Breast epithelium (tissue), 4 donors: ENCODE results near the gene UBE2O. TPM values are rescaled to one million over a fixed set of nuclear protein-coding genes. Genes with fewer than 3 reads are reported as not detected.

ENCODE experiments used
- DNase-seq, 2 donors: peaks; one replicate each; pipeline ENCODE4 v3.0.0-alpha.2; 2019; ENCODE audit warnings: low spot score in 2 of 2
- H3K27ac ChIP-seq, 2 donors: fragments of 200-600 bp; sonication (generic) in 1 of 2; one replicate each; pipeline ENCODE4 v1.5.1; 2016 to 2019; ENCODE audit warnings: mild to moderate bottlenecking in 1 of 2
- H3K27me3 ChIP-seq, 2 donors: fragments of 200-600 bp; sonication (generic) in 1 of 2; one replicate each; pipeline versions ENCODE4 v1.5.1 to v1.6.0; 2017 to 2019; ENCODE audit warnings: control low read depth in 1 of 2, mild to moderate bottlenecking in 1 of 2
- H3K36me3 ChIP-seq: fragments of 200-600 bp; one replicate; pipeline ENCODE4 v1.5.1; 2019
- H3K4me1 ChIP-seq, 2 donors: fragments of 200-600 bp; sonication (generic); one replicate each; pipeline ENCODE4 v1.5.1; 2016 to 2019; ENCODE audit warnings: control low read depth in 1 of 2
- H3K4me3 ChIP-seq, 3 donors: fragments of 200-600 bp; sonication (generic); 1 replicate in 2 of 3; 2 replicates in 1 of 3; pipeline ENCODE4 v1.5.1; 2016 to 2019; ENCODE audit warnings: mild to moderate bottlenecking in 3 of 3, moderate library complexity in 2 of 3
- H3K9me3 ChIP-seq, 2 donors: fragments of 200-600 bp; sonication (generic) in 1 of 2; one replicate each; pipeline ENCODE4 v1.5.1; 2016 to 2019; ENCODE audit warnings: control low read depth in 1 of 2
- CTCF ChIP-seq, 3 donors: fragments of 450-650 bp; IDR thresholded peaks; one replicate each; pipeline ENCODE4 v1.5.1; 2016 to 2017; ENCODE audit warnings: antibody characterized with exemption in 3 of 3, mild to moderate bottlenecking in 3 of 3, moderate library complexity in 3 of 3
- POLR2A ChIP-seq: fragments of 450-650 bp; IDR thresholded peaks from one replicate; pipeline ENCODE4 v1.6.1; 2016; ENCODE audit warnings: antibody characterized with exemption, mild to moderate bottlenecking, moderate library complexity
- POLR2AphosphoS5 ChIP-seq, 3 donors: sonication (generic); formaldehyde crosslinking; IDR thresholded peaks; one replicate each; pipeline ENCODE4 v1.6.1; 2017; ENCODE audit warnings: antibody characterized with exemption in 3 of 3
- intact Hi-C: fragments of 100-400 bp; cut with DNase I; formaldehyde crosslinking; loops from one replicate; pipeline ENCODE4 v1.15.1; 2023; ENCODE audit warnings: low total_unique reads
- total RNA-seq, 3 donors: library from RNA; depleted of rRNA; stranded (reverse); fragments of >200 nt; gene quantifications; one replicate each; pipeline ENCODE4 v1.1.0, GENCODE V29; 2016

UBE2O gene
- total RNA-seq, 3 donors from 2014 or later: 17.4 to 22.5 (median 17.7) TPM

GRCh38 chr17:76405967-76406647 lies 46.8 kb downstream of the UBE2O start:
- DNase-seq: no peak
- H3K27ac ChIP-seq: no peak overlapping the region
- no peaks in the 10 kb centered on the region for H3K36me3 ChIP-seq
- intact Hi-C loops: loop anchor here (10.0 kb wide), 1 partner anchor 569 kb away; no protein-coding TSS in a partner anchor
- no peaks in the 10 kb centered on the region for H3K9me3 ChIP-seq
- no peaks in the 10 kb centered on the region for H3K4me1 ChIP-seq
- H3K4me3 ChIP-seq: no peak overlapping the region
- TF ChIP-seq POLR2AphosphoS5 (IDR thresholded peaks at IDR 0.05): no peak
- TF ChIP-seq CTCF (IDR thresholded peaks at IDR 0.05): no peak
- TF ChIP-seq POLR2A: no peak
- no peaks in the 10 kb centered on the region for H3K27me3 ChIP-seq

- H3K36me3 ChIP-seq: no peaks in the 10 kb centered on the region
- no peak for DNase-seq
- TF ChIP-seq CTCF (IDR thresholded peaks at IDR 0.05) (no peak), POLR2AphosphoS5 (IDR thresholded peaks at IDR 0.05) (no peak), POLR2A (no peak)
- no peak overlapping the region for H3K4me3 ChIP-seq
- no peaks in the 10 kb centered on the region for H3K27me3 ChIP-seq
- no peaks in the 10 kb centered on the region for H3K9me3 ChIP-seq
- H3K4me1 ChIP-seq: no peaks in the 10 kb centered on the region
- H3K27ac ChIP-seq: no peak overlapping the region
- intact Hi-C loops: loop anchor here (10.0 kb wide), 1 partner anchor 569 kb away; no protein-coding TSS in a partner anchor
Observed at GRCh38 chr17:76405607-76405966, 47.4 kb downstream of the UBE2O start.

- H3K9me3 ChIP-seq: no peaks in the 10 kb centered on the region
- no peaks in the 10 kb centered on the region for H3K36me3 ChIP-seq
- no peak for DNase-seq
- TF ChIP-seq POLR2AphosphoS5 (IDR thresholded peaks at IDR 0.05): no peak
- no peak for TF ChIP-seq POLR2A
- no peak for TF ChIP-seq CTCF (IDR thresholded peaks at IDR 0.05)
- intact Hi-C loops: loop anchor here (10.0 kb wide), 1 partner anchor 570 kb away; no protein-coding TSS in a partner anchor
- no peaks in the 10 kb centered on the region for H3K4me1 ChIP-seq
- H3K27ac ChIP-seq: no peak overlapping the region
- H3K4me3 ChIP-seq: no peak overlapping the region
- H3K27me3 ChIP-seq: no peaks in the 10 kb centered on the region
Observed at GRCh38 chr17:76404976-76405563, 47.9 kb downstream of the UBE2O start.

- Histone ChIP-seq H3K27me3 (no peaks in the 10 kb centered on the region), H3K36me3 (peaks cover under 1% of the 10 kb centered on the region), H3K9me3 (no peaks in the 10 kb centered on the region), H3K4me1 (no peaks in the 10 kb centered on the region), H3K4me3 (no peak overlapping the region), H3K27ac (no peak overlapping the region)
- intact Hi-C loops: loop anchor here (10.0 kb wide), 1 partner anchor 571 kb away; no protein-coding TSS in a partner anchor
- no peak for DNase-seq
- TF ChIP-seq POLR2A: no peak
- no peak for TF ChIP-seq POLR2AphosphoS5 (IDR thresholded peaks at IDR 0.05)
- no peak for TF ChIP-seq CTCF (IDR thresholded peaks at IDR 0.05)
Observed at GRCh38 chr17:76404256-76404655, 48.7 kb downstream of the UBE2O start.

- no peak for TF ChIP-seq POLR2A
- no peak for TF ChIP-seq POLR2AphosphoS5 (IDR thresholded peaks at IDR 0.05)
- TF ChIP-seq CTCF (IDR thresholded peaks at IDR 0.05): no peak
- Histone ChIP-seq H3K27me3 (no peaks in the 10 kb centered on the region), H3K4me3 (no peak overlapping the region), H3K9me3 (no peaks in the 10 kb centered on the region), H3K27ac (no peak overlapping the region), H3K4me1 (no peaks in the 10 kb centered on the region), H3K36me3 (peaks cover 5% of the 10 kb centered on the region)
- DNase-seq: no peak
- intact Hi-C loops: loop anchor here (10.0 kb wide), 1 partner anchor 572 kb away; no protein-coding TSS in a partner anchor
Observed at GRCh38 chr17:76402711-76403110, 50.2 kb downstream of the UBE2O start.
